Mesendoderm (in vitro differentiated cells): Measurements from ENCODE around the gene NUCB1.

ENCODE experiments used
- DNase-seq: peaks from one replicate; pipeline ENCODE4 v3.0.0; 2013
- H2AK5ac ChIP-seq: 2 replicates; pipeline ENCODE4 v1.6.1; 2013; ENCODE audit warnings: low read length, inconsistent platforms
- H2BK120ac ChIP-seq: 2 replicates; pipeline ENCODE4 v1.6.1; 2013; ENCODE audit warnings: low read depth, mild to moderate bottlenecking, low read length, moderate library complexity, mixed read lengths
- H2BK15ac ChIP-seq: replicated peaks from 2 replicates; pipeline ENCODE4 v1.6.1; 2013; ENCODE audit warnings: low read depth, mild to moderate bottlenecking, moderate library complexity
- H2BK5ac ChIP-seq: 2 replicates; pipeline ENCODE4 v1.6.1; 2013; ENCODE audit warnings: low read length, inconsistent platforms
- H3K18ac ChIP-seq: 2 replicates; pipeline ENCODE4 v1.6.1; 2013; ENCODE audit warnings: mild to moderate bottlenecking, low read length, mixed read lengths
- H3K23ac ChIP-seq: one replicate; pipeline ENCODE4 v1.6.1; 2013; ENCODE audit warnings: low read length
- H3K27ac ChIP-seq: 2 replicates; pipeline ENCODE4 v1.5.1; 2013; ENCODE audit warnings: low read depth, mild to moderate bottlenecking, inconsistent platforms, low read length, moderate library complexity
- H3K27me3 ChIP-seq: 2 replicates; pipeline ENCODE4 v1.6.1; 2013; ENCODE audit warnings: low read length, control low read depth, mild to moderate bottlenecking, inconsistent platforms; ENCODE audit not compliant: insufficient read depth, poor library complexity
- H3K36me3 ChIP-seq: 2 replicates; pipeline ENCODE4 v1.6.1; 2013; ENCODE audit warnings: low read length, inconsistent platforms; ENCODE audit not compliant: control insufficient read depth, insufficient read depth
- H3K4ac ChIP-seq: one replicate; pipeline ENCODE4 v1.6.1; 2013; ENCODE audit warnings: low read depth, mild to moderate bottlenecking, low read length, moderate library complexity
- H3K4me1 ChIP-seq: 2 replicates; pipeline ENCODE4 v1.6.1; 2013; ENCODE audit warnings: low read depth, low read length, inconsistent platforms; ENCODE audit not compliant: control insufficient read depth
- H3K4me2 ChIP-seq: 2 replicates; pipeline ENCODE4 v1.6.1; 2013; ENCODE audit warnings: low read length
- H3K4me3 ChIP-seq: 2 replicates; pipeline ENCODE4 v1.5.1; 2013; ENCODE audit warnings: mild to moderate bottlenecking, low read length
- H3K56ac ChIP-seq: one replicate; pipeline ENCODE4 v1.6.1; 2013; ENCODE audit warnings: low read length
- H3K79me1 ChIP-seq: 2 replicates; pipeline ENCODE4 v1.6.1; 2013; ENCODE audit warnings: low read length, inconsistent platforms
- H3K79me2 ChIP-seq: 2 replicates; pipeline ENCODE4 v1.6.1; 2013; ENCODE audit warnings: mild to moderate bottlenecking, low read length; ENCODE audit not compliant: control insufficient read depth, insufficient read depth
- H3K9ac ChIP-seq: 2 replicates; pipeline ENCODE4 v1.6.1; 2013; ENCODE audit warnings: low read length, inconsistent platforms
- H4K5ac ChIP-seq: one replicate; pipeline ENCODE4 v1.6.1; 2013; ENCODE audit warnings: low read length
- H4K8ac ChIP-seq: one replicate; pipeline ENCODE4 v1.6.1; 2013; ENCODE audit warnings: low read depth, mild to moderate bottlenecking, control low read depth, low read length, moderate library complexity
- WGBS: extraction: QIAGEN DNeasy Blood & Tissue Kit; methylation state at CpG from one replicate; pipeline ENCODE4 v1.1.7; 2013; ENCODE audit warnings: low lambda C conversion rate, missing lambda C conversion rate; ENCODE audit not compliant: insufficient coverage; ENCODE audit errors: extremely low coverage; 5-methylcytosine and 5-hydroxymethylcytosine counted together

NUCB1 gene

DNA sequence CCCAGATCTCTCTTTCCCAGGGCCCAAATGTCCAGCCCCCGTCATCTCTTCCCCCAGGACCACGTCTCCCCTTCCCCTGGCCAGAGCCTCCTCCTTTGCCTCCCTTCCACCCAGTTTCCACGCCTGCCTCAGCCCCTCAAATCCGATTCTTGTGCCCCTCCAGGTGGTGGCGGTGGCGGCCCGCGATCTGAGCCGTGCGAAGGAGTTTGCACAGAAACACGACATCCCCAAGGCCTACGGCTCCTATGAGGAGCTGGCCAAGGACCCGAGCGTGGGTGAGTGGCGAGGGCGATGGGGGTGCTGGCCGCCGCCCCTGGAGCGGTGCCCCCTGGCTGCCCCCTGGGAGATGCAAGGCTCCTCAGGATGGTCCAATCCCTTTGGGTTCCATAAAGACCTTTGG lies 34.7 kb downstream of the NUCB1 start:
- Histone ChIP-seq H3K4me3 (no peak overlapping the region), H3K79me2 (no peaks in the 10 kb centered on the region), H2BK120ac (no peak overlapping the region), H3K27me3 (no peaks in the 10 kb centered on the region), H2BK5ac (no peak overlapping the region), H3K36me3 (no peaks in the 10 kb centered on the region), H3K56ac (peak overlapping the region; percentile 25), H3K79me1 (no peaks in the 10 kb centered on the region), H3K27ac (no peak overlapping the region), H3K23ac (no peak overlapping the region), H4K8ac (no peak overlapping the region), H3K4me1 (no peaks in the 10 kb centered on the region), H3K4ac (no peak overlapping the region), H3K4me2 (no peak overlapping the region), H3K9ac (no peak overlapping the region), H4K5ac (no peak overlapping the region), H2AK5ac (no peak overlapping the region), H2BK15ac (no peak overlapping the region), H3K18ac (no peak overlapping the region)
- no CpG with 5 or more reads among the region's 19 CpGs for WGBS
- peak; percentile 51 for DNase-seq

DNA sequence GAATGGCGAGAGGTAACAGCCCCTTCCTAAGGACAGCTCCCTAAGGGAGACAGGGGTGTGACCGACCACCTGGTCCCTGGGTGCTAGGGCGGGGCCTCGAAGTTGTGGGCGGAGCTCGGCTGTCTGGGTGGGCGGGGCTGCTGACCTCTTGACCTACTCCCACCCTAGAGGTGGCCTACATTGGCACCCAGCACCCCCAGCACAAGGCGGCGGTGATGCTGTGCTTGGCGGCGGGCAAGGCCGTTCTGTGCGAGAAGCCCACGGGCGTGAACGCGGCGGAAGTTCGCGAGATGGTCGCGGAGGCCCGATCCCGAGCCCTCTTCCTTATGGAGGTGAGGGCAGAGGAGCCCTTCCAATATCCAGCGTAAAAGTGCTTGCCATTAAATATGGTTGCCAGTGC lies 35.8 kb downstream of the NUCB1 start:
- no CpG with 5 or more reads among the region's 25 CpGs for WGBS
- H3K56ac ChIP-seq: no peak overlapping the region

GRCh38 chr19:48938256-48938655 lies 38.1 kb downstream of the NUCB1 start:
- Histone ChIP-seq H2BK120ac (no peak overlapping the region), H2BK15ac (no peak overlapping the region), H3K23ac (no peak overlapping the region), H3K79me1 (no peaks in the 10 kb centered on the region), H3K18ac (no peak overlapping the region), H3K4me2 (no peak overlapping the region), H3K79me2 (no peaks in the 10 kb centered on the region), H3K27ac (no peak overlapping the region), H3K9ac (no peak overlapping the region), H3K4me1 (no peaks in the 10 kb centered on the region), H3K4me3 (no peak overlapping the region), H2AK5ac (no peak overlapping the region), H3K4ac (no peak overlapping the region), H4K5ac (no peak overlapping the region), H3K36me3 (no peaks in the 10 kb centered on the region), H2BK5ac (no peak overlapping the region), H3K56ac (no peak overlapping the region), H4K8ac (no peak overlapping the region), H3K27me3 (no peaks in the 10 kb centered on the region)
- DNase-seq: no peak
- WGBS: no CpG with 5 or more reads among the region's 7 CpGs

More for the DNA sequence above, 35.8 kb downstream of the NUCB1 start:
- H3K18ac ChIP-seq: no peak overlapping the region
- H2BK5ac ChIP-seq: no peak overlapping the region
- H3K27me3 ChIP-seq: no peaks in the 10 kb centered on the region
- no peaks in the 10 kb centered on the region for H3K79me2 ChIP-seq
- H4K5ac ChIP-seq: no peak overlapping the region
- no peaks in the 10 kb centered on the region for H3K4me1 ChIP-seq
- H3K23ac ChIP-seq: no peak overlapping the region
- H3K4ac ChIP-seq: no peak overlapping the region
- H3K27ac ChIP-seq: no peak overlapping the region
- H2AK5ac ChIP-seq: no peak overlapping the region
- H4K8ac ChIP-seq: no peak overlapping the region
- no peak overlapping the region for H3K9ac ChIP-seq
- H2BK15ac ChIP-seq: no peak overlapping the region
- H3K79me1 ChIP-seq: no peaks in the 10 kb centered on the region
- no peak overlapping the region for H2BK120ac ChIP-seq
- DNase-seq: no peak
- no peak overlapping the region for H3K4me3 ChIP-seq
- no peak overlapping the region for H3K4me2 ChIP-seq
- H3K36me3 ChIP-seq: no peaks in the 10 kb centered on the region

- Histone ChIP-seq H3K79me2 (no peaks in the 10 kb centered on the region), H3K56ac (no peak overlapping the region), H3K23ac (no peak overlapping the region), H3K27me3 (no peaks in the 10 kb centered on the region), H3K4me3 (no peak overlapping the region), H3K36me3 (no peaks in the 10 kb centered on the region), H4K8ac (no peak overlapping the region), H3K4me2 (no peak overlapping the region), H4K5ac (no peak overlapping the region), H2BK120ac (no peak overlapping the region), H2BK5ac (no peak overlapping the region), H3K4me1 (no peaks in the 10 kb centered on the region), H2AK5ac (no peak overlapping the region), H3K4ac (no peak overlapping the region), H3K9ac (no peak overlapping the region), H2BK15ac (no peak overlapping the region), H3K18ac (no peak overlapping the region), H3K79me1 (no peaks in the 10 kb centered on the region), H3K27ac (no peak overlapping the region)
- no peak for DNase-seq
- no CpG with 5 or more reads among the region's 5 CpGs for WGBS
Measured at GRCh38 chr19:48940902-48941301, 40.8 kb downstream of the NUCB1 start.

- no peak overlapping the region for H3K56ac ChIP-seq
- no CpG with 5 or more reads among the region's 6 CpGs for WGBS
- no peak overlapping the region for H3K23ac ChIP-seq
- H3K4me3 ChIP-seq: no peak overlapping the region
- no peaks in the 10 kb centered on the region for H3K79me1 ChIP-seq
- no peak overlapping the region for H3K27ac ChIP-seq
- no peak overlapping the region for H4K5ac ChIP-seq
- DNase-seq: no peak
- H3K4me2 ChIP-seq: no peak overlapping the region
- no peak overlapping the region for H3K9ac ChIP-seq
- H2AK5ac ChIP-seq: no peak overlapping the region
- no peak overlapping the region for H2BK5ac ChIP-seq
- H2BK15ac ChIP-seq: no peak overlapping the region
- no peak overlapping the region for H4K8ac ChIP-seq
- H3K36me3 ChIP-seq: no peaks in the 10 kb centered on the region
- no peaks in the 10 kb centered on the region for H3K4me1 ChIP-seq
- H3K18ac ChIP-seq: no peak overlapping the region
- H3K4ac ChIP-seq: no peak overlapping the region
- no peaks in the 10 kb centered on the region for H3K27me3 ChIP-seq
- no peaks in the 10 kb centered on the region for H3K79me2 ChIP-seq
- H2BK120ac ChIP-seq: no peak overlapping the region
Measured at GRCh38 chr19:48943081-48943480, 43.0 kb downstream of the NUCB1 start.

- Histone ChIP-seq H3K27ac (no peak overlapping the region), H2BK15ac (no peak overlapping the region), H3K9ac (no peak overlapping the region), H3K23ac (no peak overlapping the region), H4K5ac (no peak overlapping the region), H3K4me3 (no peak overlapping the region), H3K27me3 (no peaks in the 10 kb centered on the region), H3K79me1 (no peaks in the 10 kb centered on the region), H3K36me3 (no peaks in the 10 kb centered on the region), H3K4ac (no peak overlapping the region), H2BK120ac (no peak overlapping the region), H3K79me2 (no peaks in the 10 kb centered on the region), H4K8ac (no peak overlapping the region), H2AK5ac (no peak overlapping the region), H3K56ac (no peak overlapping the region), H2BK5ac (no peak overlapping the region), H3K4me2 (no peak overlapping the region), H3K18ac (no peak overlapping the region), H3K4me1 (no peaks in the 10 kb centered on the region)
- DNase-seq: no peak
- no CpG with 5 or more reads among the region's 5 CpGs for WGBS
Measured at GRCh38 chr19:48945415-48945814, 45.3 kb downstream of the NUCB1 start.
